Measurements from ENCODE around the gene FUT1. TPM values are rescaled to one million over a fixed set of nuclear protein-coding genes. Genes with fewer than 3 reads are reported as not detected.

FUT1 gene
- total and polyA plus RNA-seq, 2 donors (not counting 1 experiment from before 2014, with no cell fraction given), result not detected

DNA sequence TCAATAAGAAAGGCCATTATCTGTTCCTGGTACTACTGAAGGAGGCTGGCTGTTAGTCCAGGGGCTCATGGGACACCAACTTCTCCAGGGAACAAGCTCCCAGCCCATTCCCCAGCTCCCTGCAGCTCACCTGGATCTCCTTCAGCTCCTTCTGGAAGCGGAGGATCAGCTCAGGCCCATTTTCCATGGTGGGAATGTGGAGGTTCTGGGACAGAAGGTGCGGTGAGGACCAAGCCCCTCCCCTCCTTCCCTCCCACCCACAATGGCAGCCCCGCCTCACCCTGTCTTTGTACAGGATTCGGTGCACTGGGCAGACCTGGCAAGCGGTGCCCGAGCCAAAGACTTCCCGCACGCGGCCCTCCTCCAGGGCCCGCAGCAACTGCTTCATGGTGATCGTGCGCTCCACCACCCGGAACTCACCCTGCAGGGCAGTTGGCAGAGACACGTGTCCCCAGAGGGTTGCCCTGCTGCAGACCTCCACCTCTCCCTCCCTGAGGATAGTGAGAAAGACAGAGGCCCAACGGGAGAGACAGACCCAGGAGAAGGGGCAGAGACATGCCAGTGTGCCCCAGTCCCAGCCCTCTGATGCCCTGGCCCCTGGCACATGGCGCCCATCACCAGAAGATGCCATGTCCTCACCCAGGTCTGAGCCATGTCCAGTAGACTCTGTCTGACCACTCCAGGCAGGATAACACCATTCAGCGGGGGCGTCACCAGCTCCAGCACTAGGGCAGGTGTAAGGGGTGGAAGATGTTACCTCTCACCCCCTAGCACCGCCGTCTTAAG is 44.0 kb upstream of the FUT1 start:
- no peaks in the 10 kb centered on the region for H4K20me1 ChIP-seq (ENCODE audit: control insufficient read depth, insufficient read depth, low read length, poor library complexity, severe bottlenecking)
- TF ChIP-seq EZH2 (IDR thresholded peaks at IDR 0.05; ENCODE audit: borderline replicate concordance, insufficient read depth, low read depth, low read length, poor library complexity, severe bottlenecking), result no peak
- TF ChIP-seq, protein P1, sequence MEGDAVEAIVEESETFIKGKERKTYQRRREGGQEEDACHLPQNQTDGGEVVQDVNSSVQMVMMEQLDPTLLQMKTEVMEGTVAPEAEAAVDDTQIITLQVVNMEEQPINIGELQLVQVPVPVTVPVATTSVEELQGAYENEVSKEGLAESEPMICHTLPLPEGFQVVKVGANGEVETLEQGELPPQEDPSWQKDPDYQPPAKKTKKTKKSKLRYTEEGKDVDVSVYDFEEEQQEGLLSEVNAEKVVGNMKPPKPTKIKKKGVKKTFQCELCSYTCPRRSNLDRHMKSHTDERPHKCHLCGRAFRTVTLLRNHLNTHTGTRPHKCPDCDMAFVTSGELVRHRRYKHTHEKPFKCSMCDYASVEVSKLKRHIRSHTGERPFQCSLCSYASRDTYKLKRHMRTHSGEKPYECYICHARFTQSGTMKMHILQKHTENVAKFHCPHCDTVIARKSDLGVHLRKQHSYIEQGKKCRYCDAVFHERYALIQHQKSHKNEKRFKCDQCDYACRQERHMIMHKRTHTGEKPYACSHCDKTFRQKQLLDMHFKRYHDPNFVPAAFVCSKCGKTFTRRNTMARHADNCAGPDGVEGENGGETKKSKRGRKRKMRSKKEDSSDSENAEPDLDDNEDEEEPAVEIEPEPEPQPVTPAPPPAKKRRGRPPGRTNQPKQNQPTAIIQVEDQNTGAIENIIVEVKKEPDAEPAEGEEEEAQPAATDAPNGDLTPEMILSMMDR (IDR thresholded peaks at IDR 0.05), result no peak
- Mint-ChIP-seq H3K27ac (no peak overlapping the region), H3K4me1 (peaks cover 11% of the 10 kb centered on the region), H3K9me3 (ENCODE audit: insufficient read depth) (no peaks in the 10 kb centered on the region), H3K4me3 (no peak overlapping the region), H3K27me3 (no peaks in the 10 kb centered on the region)
- H3K9me3 ChIP-seq (ENCODE audit: control extremely low read depth in 1 of 3, control insufficient read depth in 2 of 3, insufficient read depth in 1 of 3, low read length in 2 of 3), result no peaks in the 10 kb centered on the region
- H3K27ac ChIP-seq (ENCODE audit: low read length in 2 of 2), result no peak overlapping the region
- no peaks in the 10 kb centered on the region for H3K79me2 ChIP-seq (ENCODE audit: control insufficient read depth, insufficient read depth, low read length)
- no peak overlapping the region for H3K4me3 ChIP-seq (ENCODE audit: control extremely low read depth in 1 of 5, extremely low read depth in 1 of 5, insufficient read depth in 1 of 5, low read depth in 2 of 5, low read length in 4 of 5)
- 97% methylated on average over 10 of the region's 20 CpGs for whole genome bisulfite sequencing (ENCODE audit: insufficient coverage)
- POLR2A ChIA-PET, result interaction anchor here (0.8 to 2.1 kb wide), 5 partner anchors 10 to 158 kb away, joined by 3 to 8 read pairs (median 4); partner anchors contain the start of genes BAX and BCAT2
- DNase-seq (no peak), ATAC-seq (ENCODE audit: low read depth) (no peak)
- no peak overlapping the region for H2AFZ ChIP-seq (ENCODE audit: insufficient read depth, low read depth, low read length, poor library complexity, severe bottlenecking)
- no peak overlapping the region for H3K4me2 ChIP-seq (replicated peaks; ENCODE audit: low read depth, low read length, poor library complexity, severe bottlenecking)
- H3K4me1 ChIP-seq (ENCODE audit: control insufficient read depth in 2 of 2, insufficient read depth in 2 of 2, low read length in 2 of 2), result peaks cover 3 to 10% of the 10 kb centered on the region in 2 donors
- no peaks in the 10 kb centered on the region for H3K27me3 ChIP-seq (replicated peaks in 1 of 4; ENCODE audit: control extremely low read depth in 1 of 4, control insufficient read depth in 3 of 4, insufficient read depth in 4 of 4, low read length in 3 of 4)
- intact Hi-C loops (cut with micrococcal nuclease), result loop anchor here (5.0 kb wide), 1 partner anchor 159 kb away; the partner anchor contains the start of gene DBP
- no peak overlapping the region for H3K9ac ChIP-seq (ENCODE audit: low read length)
- H3K36me3 ChIP-seq (replicated peaks in 1 of 2; ENCODE audit: control extremely low read depth in 1 of 2, control insufficient read depth in 1 of 2, extremely low read depth in 1 of 2, insufficient read depth in 2 of 2, low read length in 1 of 2), result no peaks in the 10 kb centered on the region
- CTCF ChIA-PET, result interaction anchor here (0.6 to 17.5 kb wide), 11 partner anchors 8 to 201 kb away, joined by 3 to 553 read pairs (median 6); partner anchors contain the start of genes BCAT2, GYS1, HSD17B14 and PPP1R15A
